Gastroesophageal sphincter (tissue), 3 donors: ENCODE measurements around the gene USP28.

Experiments
- EP300 ChIP-seq: sonication (generic); formaldehyde crosslinking; IDR thresholded peaks from one replicate; pipeline ENCODE4 v1.6.1; 2017; ENCODE audit warnings: antibody characterized with exemption, mild to moderate bottlenecking
- POLR2A ChIP-seq, 2 donors: fragments of 450-650 bp; IDR thresholded peaks; one replicate each; pipeline ENCODE4 v1.6.1; 2017; ENCODE audit warnings: antibody characterized with exemption in 2 of 2, mild to moderate bottlenecking in 2 of 2, moderate library complexity in 1 of 2
- TF ChIP-seq, protein P1 (sequence below), 4 experiments: fragments of 200-600 bp in 2 of 4; fragments of 450-650 bp in 2 of 4; sonication (generic) in 1 of 4; IDR thresholded peaks; one replicate each; pipeline ENCODE4 v1.5.1; 2017 to 2019; ENCODE audit warnings: antibody characterized with exemption in 4 of 4, mild to moderate bottlenecking in 2 of 4, moderate library complexity in 2 of 4

DNA sequence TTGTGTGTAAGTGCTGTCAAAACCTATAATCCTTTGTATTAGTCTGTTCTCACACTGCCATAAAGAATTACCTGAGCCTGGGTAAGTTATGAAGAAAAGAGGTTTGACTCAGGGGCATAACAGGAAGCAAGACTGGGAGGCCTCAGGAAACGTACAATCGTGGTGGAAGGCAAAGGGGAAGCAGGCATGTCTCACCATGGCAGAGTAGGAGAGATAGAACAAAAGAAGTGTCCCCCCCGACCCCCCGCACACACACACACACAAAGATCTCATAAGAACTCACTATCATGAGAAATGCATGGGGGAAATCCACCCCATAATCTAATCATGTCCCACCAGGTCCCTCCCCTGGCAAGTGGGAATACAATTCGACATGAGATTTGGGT lies 2.3 kb upstream of the USP28 start:
- TF ChIP-seq, protein P1, sequence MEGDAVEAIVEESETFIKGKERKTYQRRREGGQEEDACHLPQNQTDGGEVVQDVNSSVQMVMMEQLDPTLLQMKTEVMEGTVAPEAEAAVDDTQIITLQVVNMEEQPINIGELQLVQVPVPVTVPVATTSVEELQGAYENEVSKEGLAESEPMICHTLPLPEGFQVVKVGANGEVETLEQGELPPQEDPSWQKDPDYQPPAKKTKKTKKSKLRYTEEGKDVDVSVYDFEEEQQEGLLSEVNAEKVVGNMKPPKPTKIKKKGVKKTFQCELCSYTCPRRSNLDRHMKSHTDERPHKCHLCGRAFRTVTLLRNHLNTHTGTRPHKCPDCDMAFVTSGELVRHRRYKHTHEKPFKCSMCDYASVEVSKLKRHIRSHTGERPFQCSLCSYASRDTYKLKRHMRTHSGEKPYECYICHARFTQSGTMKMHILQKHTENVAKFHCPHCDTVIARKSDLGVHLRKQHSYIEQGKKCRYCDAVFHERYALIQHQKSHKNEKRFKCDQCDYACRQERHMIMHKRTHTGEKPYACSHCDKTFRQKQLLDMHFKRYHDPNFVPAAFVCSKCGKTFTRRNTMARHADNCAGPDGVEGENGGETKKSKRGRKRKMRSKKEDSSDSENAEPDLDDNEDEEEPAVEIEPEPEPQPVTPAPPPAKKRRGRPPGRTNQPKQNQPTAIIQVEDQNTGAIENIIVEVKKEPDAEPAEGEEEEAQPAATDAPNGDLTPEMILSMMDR (IDR thresholded peaks at IDR 0.05), result no peak
- no peak for TF ChIP-seq POLR2A (IDR thresholded peaks at IDR 0.05)
- no peak for TF ChIP-seq EP300
